Measurements from ENCODE around the gene BIRC3. TPM values are rescaled to one million over a fixed set of nuclear protein-coding genes. Genes with fewer than 3 reads are reported as not detected.
A peak's percentile ranks its signal among the peaks of the same experiment; 100 is the strongest.

BIRC3 gene
- total RNA-seq, 2 donors from 2014 or later, result 4.9 to 15.3 TPM

GRCh38 chr11:102306048-102306597 lies 11.2 kb upstream of the BIRC3 start:
- Histone ChIP-seq H3K4me3 (no peak overlapping the region), H3K27me3 (replicated peaks; ENCODE audit: insufficient read depth) (no peaks in the 10 kb centered on the region), H3K27ac (no peak overlapping the region), H3K4me1 (ENCODE audit: control insufficient read depth in 1 of 2, low read depth in 2 of 2) (peaks cover 0 to 4% of the 10 kb centered on the region in 2 donors), H3K9me3 (peaks cover 6% of the 10 kb centered on the region), H3K36me3 (no peaks in the 10 kb centered on the region)
- ATAC-seq (ENCODE audit: insufficient number of reproducible peaks, low FRiP score, low read depth) (no peak), DNase-seq (ENCODE audit: low spot score) (no peak)
- TF ChIP-seq CTCF (IDR thresholded peaks at IDR 0.05), result no peak

GRCh38 chr11:102306817-102307726 lies 10.2 kb upstream of the BIRC3 start:
- Histone ChIP-seq H3K27ac (no peak overlapping the region), H3K9me3 (peaks cover 6% of the 10 kb centered on the region), H3K4me3 (no peak overlapping the region), H3K4me1 (ENCODE audit: control insufficient read depth in 1 of 2, low read depth in 2 of 2) (peaks cover 0 to 4% of the 10 kb centered on the region in 2 donors), H3K36me3 (no peaks in the 10 kb centered on the region), H3K27me3 (replicated peaks; ENCODE audit: insufficient read depth) (no peaks in the 10 kb centered on the region)
- no peak for DNase-seq (ENCODE audit: low spot score)
- ATAC-seq (ENCODE audit: insufficient number of reproducible peaks, low FRiP score, low read depth), result no peak
- TF ChIP-seq CTCF (IDR thresholded peaks at IDR 0.05), result no peak

- Histone ChIP-seq H3K4me1 (ENCODE audit: control insufficient read depth in 1 of 2, low read depth in 2 of 2) (peaks cover 0 to 4% of the 10 kb centered on the region in 2 donors), H3K27ac (no peak overlapping the region), H3K9me3 (peaks cover 3% of the 10 kb centered on the region), H3K36me3 (no peaks in the 10 kb centered on the region), H3K4me3 (no peak overlapping the region), H3K27me3 (replicated peaks; ENCODE audit: insufficient read depth) (no peaks in the 10 kb centered on the region)
- DNase-seq (ENCODE audit: low spot score) (no peak), ATAC-seq (ENCODE audit: insufficient number of reproducible peaks, low FRiP score, low read depth) (no peak)
- TF ChIP-seq CTCF (IDR thresholded peaks at IDR 0.05), result no peak
These were observed 9.6 kb upstream of the BIRC3 start for GRCh38 chr11:102307727-102308038.

- no peak overlapping the region for H3K27ac ChIP-seq
- no peaks in the 10 kb centered on the region for H3K9me3 ChIP-seq
- DNase-seq (ENCODE audit: low spot score) (no peak), ATAC-seq (ENCODE audit: insufficient number of reproducible peaks, low FRiP score, low read depth) (no peak)
- peaks cover 9 to 10% of the 10 kb centered on the region in 2 donors for H3K4me1 ChIP-seq (ENCODE audit: control insufficient read depth in 1 of 2, low read depth in 2 of 2)
- H3K27me3 ChIP-seq (replicated peaks; ENCODE audit: insufficient read depth), result no peaks in the 10 kb centered on the region
- no peaks in the 10 kb centered on the region for H3K36me3 ChIP-seq
- H3K4me3 ChIP-seq, result no peak overlapping the region
- no peak for TF ChIP-seq CTCF (IDR thresholded peaks at IDR 0.05)
These were observed 7.4 kb upstream of the BIRC3 start for GRCh38 chr11:102309621-102310541.

GRCh38 chr11:102312667-102313066 lies 4.6 kb upstream of the BIRC3 start:
- H3K27ac ChIP-seq, result peak overlapping the region; percentile 53 to 80

More at GRCh38 chr11:102312667-102313066, 4.6 kb upstream of the BIRC3 start:
- no peak for DNase-seq (ENCODE audit: low spot score)
- H3K9me3 ChIP-seq, result no peaks in the 10 kb centered on the region
- H3K4me1 ChIP-seq (ENCODE audit: control insufficient read depth in 1 of 2, low read depth in 2 of 2), result peaks cover 5 to 12% of the 10 kb centered on the region in 2 donors
- TF ChIP-seq CTCF (IDR thresholded peaks at IDR 0.05), result no peak
- no peak for ATAC-seq (ENCODE audit: insufficient number of reproducible peaks, low FRiP score, low read depth)
- H3K4me3 ChIP-seq, result peak overlapping the region; percentile 69
- no peaks in the 10 kb centered on the region for H3K36me3 ChIP-seq
- no peaks in the 10 kb centered on the region for H3K27me3 ChIP-seq (replicated peaks; ENCODE audit: insufficient read depth)
